GM21737 (cell line): ENCODE results near the gene TRABD2B.

Experiments
- ATAC-seq: cut with Tn5 transposase; IDR thresholded peaks from one replicate; pipeline ENCODE4 v1.9.1; 2021; ENCODE audit warnings: mild to moderate bottlenecking, moderate library complexity; ENCODE audit not compliant: unreplicated experiment

TRABD2B gene

GRCh38 chr1:47914218-47914938 lies 82.8 kb downstream of the TRABD2B start:
- no peak for ATAC-seq

DNA sequence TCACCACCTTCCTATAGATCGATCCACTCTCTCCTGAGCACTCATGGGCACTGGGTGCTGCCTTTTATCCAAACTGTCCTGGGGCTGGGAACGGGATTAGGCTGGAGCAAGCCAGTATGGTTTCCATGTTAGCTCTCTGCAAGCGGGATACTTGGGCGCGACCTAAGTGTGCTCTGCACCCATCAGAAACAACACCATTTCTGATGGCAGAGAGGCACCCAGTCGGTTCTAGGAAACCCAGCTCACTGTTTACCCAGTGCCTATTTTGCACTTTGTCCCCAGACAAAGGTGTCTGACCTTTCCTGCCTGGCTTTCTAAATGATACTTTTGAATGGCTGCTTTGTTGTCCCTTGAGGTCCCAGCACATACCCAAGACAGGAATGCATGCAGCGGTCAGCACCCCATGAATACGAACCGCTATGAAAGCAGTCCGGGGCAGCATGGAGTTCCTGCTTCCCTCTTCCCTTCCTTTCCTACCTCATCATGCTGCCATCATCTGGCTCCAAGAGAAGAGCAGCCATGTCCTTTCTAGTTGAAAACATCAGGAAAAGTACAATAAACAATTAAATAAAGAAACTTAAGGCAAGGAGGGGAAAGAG lies 83.9 kb downstream of the TRABD2B start:
- no peak for ATAC-seq

- ATAC-seq = no peak
Measured at GRCh38 chr1:47912756-47913155, 84.4 kb downstream of the TRABD2B start.

- ATAC-seq = no peak
Measured at GRCh38 chr1:47911892-47912291, 85.3 kb downstream of the TRABD2B start.

GRCh38 chr1:47911424-47911823 lies 85.8 kb downstream of the TRABD2B start:
- ATAC-seq = no peak

GRCh38 chr1:47908258-47908657 lies 88.9 kb downstream of the TRABD2B start:
- ATAC-seq = no peak

GRCh38 chr1:47907177-47907528 lies 90.0 kb downstream of the TRABD2B start:
- ATAC-seq = no peak

DNA sequence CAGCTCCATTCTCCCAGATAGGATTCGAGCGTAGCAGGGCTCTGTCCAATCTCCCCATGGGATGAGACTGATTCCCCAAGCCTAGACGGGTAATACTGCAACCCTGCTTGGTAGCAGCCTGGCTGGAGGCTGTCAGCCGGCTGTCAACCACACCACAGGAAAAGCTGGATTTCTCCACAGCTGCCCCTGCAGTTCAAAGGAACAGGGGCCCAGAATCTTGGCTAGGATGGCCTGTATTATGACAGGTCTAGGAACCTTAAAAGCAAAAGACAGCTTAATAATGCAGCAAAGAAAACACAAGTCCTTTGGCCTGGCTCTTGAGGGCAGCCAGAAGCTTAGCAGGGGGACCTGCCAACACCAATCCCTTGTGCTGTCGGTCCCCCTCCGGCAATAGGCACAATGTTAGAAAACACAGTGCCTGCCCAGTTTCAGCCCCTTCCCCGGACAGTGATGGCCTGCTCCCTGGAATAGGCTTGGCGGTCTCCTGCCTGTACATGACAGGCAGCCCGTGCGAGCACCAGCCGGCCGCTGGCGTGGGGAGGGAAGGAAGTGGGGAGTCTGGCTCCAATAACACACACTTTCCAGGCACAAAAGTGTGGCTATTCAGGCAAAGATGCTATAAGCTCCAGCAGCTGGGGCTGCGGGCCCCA lies 90.5 kb downstream of the TRABD2B start:
- no peak for ATAC-seq

GRCh38 chr1:47906009-47906432 lies 91.2 kb downstream of the TRABD2B start:
- ATAC-seq = no peak

GRCh38 chr1:47903723-47904122 lies 93.5 kb downstream of the TRABD2B start:
- ATAC-seq = no peak

GRCh38 chr1:47901001-47901575 lies 96.1 kb downstream of the TRABD2B start:
- no peak for ATAC-seq

- ATAC-seq = no peak
Measured at GRCh38 chr1:47898133-47898845, 98.9 kb downstream of the TRABD2B start.

DNA sequence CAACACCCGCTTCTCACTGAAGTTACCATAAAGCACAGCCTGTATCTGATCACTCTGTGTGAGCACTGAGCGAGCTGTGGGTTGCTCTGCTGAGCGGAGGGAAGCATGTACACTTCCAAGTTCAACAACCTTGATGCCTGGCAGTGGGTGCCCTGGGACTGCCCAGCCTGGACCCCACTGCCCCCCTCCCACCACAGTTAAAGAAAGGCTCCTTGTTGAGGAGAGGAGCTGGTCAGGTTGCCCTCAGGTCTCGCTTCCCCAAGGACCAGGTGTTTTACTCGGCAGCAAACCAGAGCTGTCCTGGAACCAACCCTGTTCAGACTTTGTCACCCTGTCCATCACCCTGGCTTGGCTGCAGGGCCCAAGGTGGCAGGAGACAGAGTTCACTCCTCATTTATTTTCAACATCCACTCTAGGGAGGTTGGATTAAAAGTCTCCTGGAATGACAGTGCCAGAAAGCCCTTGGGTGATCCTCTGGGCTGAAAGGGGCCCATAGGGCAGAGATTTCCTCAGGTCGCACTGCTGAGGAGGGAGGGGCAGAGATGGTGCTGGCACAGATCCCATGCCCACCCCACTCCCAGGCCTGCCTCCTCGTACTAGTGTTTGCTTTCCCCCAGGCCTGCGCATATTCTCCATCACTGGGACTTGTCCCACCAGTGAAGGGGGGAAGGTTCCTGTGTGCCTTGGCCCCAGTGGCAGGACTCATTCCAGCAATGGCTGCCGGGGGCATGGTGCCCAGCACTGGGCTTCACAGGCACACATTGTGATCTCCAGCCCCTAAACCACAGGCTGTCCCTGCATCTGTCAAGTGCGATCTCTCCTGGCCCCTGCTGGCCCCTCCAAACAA lies 101.7 kb downstream of the TRABD2B start:
- no peak for ATAC-seq

DNA sequence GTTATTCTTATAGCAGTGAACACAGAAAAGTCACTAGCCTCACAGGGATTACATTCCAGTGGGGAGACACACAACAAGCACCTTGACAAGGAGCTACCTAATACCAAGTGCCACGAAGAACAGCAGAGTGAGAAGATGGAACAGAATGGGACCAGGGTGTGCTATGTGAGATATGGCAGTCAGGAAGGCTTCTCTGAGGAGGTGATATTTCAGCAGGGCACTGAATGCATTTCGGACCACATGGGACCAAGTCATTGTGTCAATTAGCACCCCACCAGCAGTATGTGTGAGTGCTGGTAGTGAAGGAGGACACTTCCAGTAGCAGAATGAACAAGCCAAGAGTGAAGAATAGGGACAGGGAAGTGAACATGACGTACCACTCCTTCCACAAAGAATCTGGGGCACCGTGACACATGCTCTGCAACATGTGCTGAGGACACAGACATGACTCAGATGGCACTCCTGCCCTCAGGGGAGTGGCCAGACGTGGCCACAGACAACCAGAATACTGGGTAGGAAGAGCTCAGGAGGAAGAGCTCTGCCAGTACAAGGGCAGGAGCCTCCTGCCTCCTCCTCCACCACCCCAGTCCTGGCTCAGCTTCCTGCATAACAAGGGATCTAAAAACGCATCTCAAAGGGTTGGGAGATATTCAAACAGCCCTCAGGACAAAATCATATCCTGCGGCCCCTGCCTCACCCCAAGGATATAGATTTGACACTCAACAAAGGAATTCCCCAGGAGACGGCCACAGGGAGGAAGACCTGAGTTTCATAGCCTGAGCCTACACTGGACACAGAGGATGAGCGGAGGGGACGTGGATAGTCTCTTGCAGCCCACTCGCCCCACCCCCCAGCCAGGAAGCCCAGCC lies 102.5 kb downstream of the TRABD2B start:
- ATAC-seq = no peak

DNA sequence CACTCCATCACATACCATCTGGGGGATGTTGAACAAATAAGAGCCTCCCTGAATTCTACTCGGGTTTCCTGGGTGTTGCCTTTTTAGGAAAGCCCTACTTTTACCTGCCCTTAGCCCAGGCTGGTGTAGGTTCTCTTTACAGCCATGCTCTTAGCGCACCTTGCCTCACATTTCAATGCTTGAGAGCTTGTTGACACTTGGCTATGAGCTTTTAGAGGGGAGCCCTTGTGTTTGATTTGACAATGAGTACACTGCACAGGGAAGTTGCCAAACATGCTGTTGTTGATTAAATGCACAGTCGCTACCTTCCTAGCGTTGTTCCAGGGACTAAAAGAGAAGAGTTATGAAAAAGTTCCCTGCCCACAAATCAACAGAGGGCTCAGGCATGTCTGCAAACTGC lies 103.8 kb downstream of the TRABD2B start:
- no peak for ATAC-seq

- ATAC-seq = no peak
Measured at GRCh38 chr1:47890779-47891178, 106.4 kb downstream of the TRABD2B start.

DNA sequence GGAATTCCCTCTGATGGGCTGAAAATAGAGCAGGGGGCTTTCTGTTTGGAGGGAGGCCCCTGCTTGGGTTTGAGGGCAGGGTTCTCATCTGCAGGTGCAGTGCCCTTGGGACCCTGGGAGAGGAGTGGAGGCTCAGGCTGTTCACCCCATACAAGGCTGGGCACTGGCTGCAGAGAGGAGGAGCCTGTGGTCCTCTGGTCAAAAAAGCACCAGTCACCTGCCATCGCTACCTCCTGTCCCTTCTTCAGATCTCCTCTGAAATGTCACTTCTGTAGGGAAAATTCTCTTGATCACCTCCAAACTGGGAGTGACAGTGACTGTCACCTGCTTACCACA lies 108.9 kb downstream of the TRABD2B start:
- no peak for ATAC-seq

- no peak for ATAC-seq
Measured at GRCh38 chr1:47887475-47888293, 109.5 kb downstream of the TRABD2B start.

- ATAC-seq = no peak
Measured at GRCh38 chr1:47887060-47887459, 110.1 kb downstream of the TRABD2B start.
